Measurements from ENCODE around the gene TOX2. TPM values are rescaled to one million over a fixed set of nuclear protein-coding genes. Genes with fewer than 3 reads are reported as not detected.

TOX2 gene
- total and polyA plus RNA-seq, 2 of the 4 experiments (the other 2 are of a cell fraction) = 1.3 to 17.5 TPM

DNA sequence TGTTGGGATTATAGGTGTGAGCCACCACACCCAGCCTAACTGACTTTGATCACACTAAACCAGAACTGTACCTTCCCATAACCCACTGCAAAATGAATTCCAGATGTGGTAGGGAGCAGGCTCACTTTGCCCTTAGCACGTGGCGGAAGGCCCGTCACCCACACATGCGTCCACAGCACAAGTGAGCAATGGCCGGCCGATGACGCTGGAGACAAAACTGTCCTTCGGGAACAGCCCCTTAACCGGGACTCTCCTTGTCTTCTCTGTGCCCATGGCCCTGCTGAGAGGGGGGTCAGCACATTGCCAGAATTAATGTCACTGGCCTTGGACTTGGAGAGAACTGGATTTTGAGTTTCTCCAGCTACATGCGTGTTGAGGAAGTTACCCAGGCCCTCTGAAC is 107.2 kb downstream of the TOX2 start:
- H3K9me1 ChIP-seq (ENCODE audit: insufficient read depth, low read length) = peaks cover 31% of the 10 kb centered on the region
- in situ Hi-C loops (cut with MboI; ENCODE audit: low sequenced_read_pairs) (no loop called here), intact Hi-C loops (cut with micrococcal nuclease) (no loop called here), dilution Hi-C loops (cut with HindIII; ENCODE audit: low sequenced_read_pairs, unreplicated experiment) (no loop called here)
- H4K20me1 ChIP-seq (ENCODE audit: insufficient read depth, low read length) = peaks cover 14% of the 10 kb centered on the region; the same call in 1 of the 2 replicates
- H2AK5ac ChIP-seq (ENCODE audit: low read depth, low read length) = no peak overlapping the region
- no TSS peak for BruUV-seq (replicated peaks)
- DNase-seq (no peak), ATAC-seq (ENCODE audit: low read depth) (no peak)
- no peaks in the 10 kb centered on the region for H3K27me3 ChIP-seq (ENCODE audit: control insufficient read depth, insufficient read depth, low read length)
- H3K4ac ChIP-seq (ENCODE audit: low read depth, low read length) = no peak overlapping the region
- WGBS, 2 experiments (ENCODE audit: extremely low coverage in 2 of 2, insufficient read length in 1 of 2) = 100% methylated on average over 3 of the region's 10 CpGs; no CpG with 5 or more reads in 1 of the 2 experiments
- H4K91ac ChIP-seq (ENCODE audit: insufficient read depth, low read depth, low read length) = no peak overlapping the region
- H3K27ac ChIP-seq (ENCODE audit: insufficient read depth, low read length) = no peak overlapping the region
- H3K4me2 ChIP-seq (ENCODE audit: low read depth, low read length) = no peak overlapping the region
- H3K56ac ChIP-seq (ENCODE audit: extremely low read depth, insufficient read depth, low read length) = no peak overlapping the region
- H2AFZ ChIP-seq (replicated peaks; ENCODE audit: low read length, poor library complexity) = no peak overlapping the region
- H2AK9ac ChIP-seq (replicated peaks; ENCODE audit: low read depth, low read length, poor library complexity) = peak overlapping the region; percentile 15
- H3K79me1 ChIP-seq (ENCODE audit: low read depth in 1 of 2, low read length in 2 of 2) = peaks cover 17 to 76% of the 10 kb centered on the region in 2 experiments; a peak in 3 of 4 replicates
- no peak overlapping the region for H3K18ac ChIP-seq (ENCODE audit: low read depth, low read length)
- H3K4me1 ChIP-seq (ENCODE audit: control insufficient read depth, insufficient read depth, low read length) = peaks cover 19% of the 10 kb centered on the region
- H3K9ac ChIP-seq (ENCODE audit: low read depth, low read length) = no peak overlapping the region
- no peaks in the 10 kb centered on the region for H3K9me3 ChIP-seq (ENCODE audit: control insufficient read depth, insufficient read depth, low read length)
- CTCF ChIA-PET = no interaction called here
- TF ChIP-seq RAD21 (IDR thresholded peaks at IDR 0.05; ENCODE audit: low read length) = no peak
- TF ChIP-seq, protein P1, sequence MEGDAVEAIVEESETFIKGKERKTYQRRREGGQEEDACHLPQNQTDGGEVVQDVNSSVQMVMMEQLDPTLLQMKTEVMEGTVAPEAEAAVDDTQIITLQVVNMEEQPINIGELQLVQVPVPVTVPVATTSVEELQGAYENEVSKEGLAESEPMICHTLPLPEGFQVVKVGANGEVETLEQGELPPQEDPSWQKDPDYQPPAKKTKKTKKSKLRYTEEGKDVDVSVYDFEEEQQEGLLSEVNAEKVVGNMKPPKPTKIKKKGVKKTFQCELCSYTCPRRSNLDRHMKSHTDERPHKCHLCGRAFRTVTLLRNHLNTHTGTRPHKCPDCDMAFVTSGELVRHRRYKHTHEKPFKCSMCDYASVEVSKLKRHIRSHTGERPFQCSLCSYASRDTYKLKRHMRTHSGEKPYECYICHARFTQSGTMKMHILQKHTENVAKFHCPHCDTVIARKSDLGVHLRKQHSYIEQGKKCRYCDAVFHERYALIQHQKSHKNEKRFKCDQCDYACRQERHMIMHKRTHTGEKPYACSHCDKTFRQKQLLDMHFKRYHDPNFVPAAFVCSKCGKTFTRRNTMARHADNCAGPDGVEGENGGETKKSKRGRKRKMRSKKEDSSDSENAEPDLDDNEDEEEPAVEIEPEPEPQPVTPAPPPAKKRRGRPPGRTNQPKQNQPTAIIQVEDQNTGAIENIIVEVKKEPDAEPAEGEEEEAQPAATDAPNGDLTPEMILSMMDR (conservative IDR thresholded peaks at IDR 0.05; ENCODE audit: low read depth, low read length) = no peak
- no peak for TF ChIP-seq MAZ (IDR thresholded peaks at IDR 0.05; ENCODE audit: borderline replicate concordance, low read depth, low read length)
- no peak for TF ChIP-seq MAFK (IDR thresholded peaks at IDR 0.05; ENCODE audit: low read depth, low read length)
- H3K36me3 ChIP-seq (ENCODE audit: control insufficient read depth, insufficient read depth, low read length) = no peaks in the 10 kb centered on the region; the same call in 1 of the 2 replicates
- H3K4me3 ChIP-seq (ENCODE audit: insufficient read depth, low read depth, low read length) = no peak overlapping the region
- no peak overlapping the region for H2BK120ac ChIP-seq (ENCODE audit: low read depth, low read length)
- no peak overlapping the region for H4K8ac ChIP-seq (ENCODE audit: low read depth in 2 of 2, low read length in 2 of 2)
- H4K5ac ChIP-seq (ENCODE audit: low read depth, low read length) = no peak overlapping the region
- H2BK20ac ChIP-seq (ENCODE audit: low read depth, low read length) = no peak overlapping the region
- H3K14ac ChIP-seq (replicated peaks; ENCODE audit: low read depth, low read length) = no peak overlapping the region
- no peak overlapping the region for H2BK5ac ChIP-seq (ENCODE audit: low read depth, low read length, poor library complexity, severe bottlenecking)
- POLR2A ChIA-PET (ENCODE audit: unreplicated experiment) = no interaction called here
- no peak overlapping the region for H3K23ac ChIP-seq (ENCODE audit: low read depth, low read length)
- no peak overlapping the region for H2BK15ac ChIP-seq (ENCODE audit: low read depth, low read length)

Data from IMR-90 (cell line).